Mucosa of rectum (tissue), 2 donors: ENCODE measurements around the gene RHBG.
A peak's percentile ranks its signal among the peaks of the same experiment; 100 is the strongest.
"Not testable (repeated sequence)": the region's sequence is repeated elsewhere in the genome, so short reads cannot be mapped to it uniquely, and the experiment has no call there.

ENCODE experiments used
- H3K27ac ChIP-seq, 2 donors: one replicate each; pipeline ENCODE4 v1.7.0; 2013; ENCODE audit warnings: inconsistent platforms in 2 of 2, low read depth in 2 of 2, low read length in 2 of 2
- H3K27me3 ChIP-seq, 2 donors: one replicate each; pipeline ENCODE4 v1.7.0; 2013; ENCODE audit warnings: low read length in 2 of 2; ENCODE audit not compliant: control insufficient read depth in 2 of 2, insufficient read depth in 2 of 2
- H3K36me3 ChIP-seq, 2 donors: one replicate each; pipeline ENCODE4 v1.7.0; 2013; ENCODE audit warnings: low read length in 2 of 2; ENCODE audit not compliant: control insufficient read depth in 2 of 2, insufficient read depth in 2 of 2
- H3K4me1 ChIP-seq, 2 donors: one replicate each; pipeline ENCODE4 v1.7.0; 2013; ENCODE audit warnings: low read length in 2 of 2, mild to moderate bottlenecking in 1 of 2; ENCODE audit not compliant: control insufficient read depth in 2 of 2, insufficient read depth in 2 of 2
- H3K4me3 ChIP-seq, 2 donors: one replicate each; pipeline ENCODE4 v1.7.0; 2013; ENCODE audit warnings: low read length in 2 of 2
- H3K9ac ChIP-seq, 2 donors: one replicate each; pipeline ENCODE4 v1.7.0; 2013; ENCODE audit warnings: low read length in 2 of 2, low read depth in 1 of 2, mild to moderate bottlenecking in 1 of 2
- H3K9me3 ChIP-seq, 2 donors: one replicate each; pipeline ENCODE4 v1.7.0; 2013; ENCODE audit warnings: low read length in 2 of 2; ENCODE audit not compliant: control insufficient read depth in 2 of 2
- donor health status: healthy.
- donor health status: Normal muscosa, but diverticular disease.

The RHBG gene

GRCh38 chr1:156368889-156369684, at the start of gene RHBG:
Gene RHBG (plus strand): TSS chr1:156369211. CDS start chr1:156369250, 39 bp downstream.
- Histone ChIP-seq H3K27ac (no peak within 1 kb of the TSS), H3K9ac (peak within 1 kb of the TSS; percentile 44 to 52), H3K4me3 (peak within 1 kb of the TSS; percentile 65 to 71)

GRCh38 chr1:156319664-156320063, 49.3 kb upstream of the RHBG start:
- Histone ChIP-seq H3K9ac (no peak overlapping the region), H3K4me1 (no peaks in the 10 kb centered on the region), H3K27ac (no peak overlapping the region), H3K36me3 (peaks cover 57 to 73% of the 10 kb centered on the region in 2 donors), H3K27me3 (no peaks in the 10 kb centered on the region), H3K4me3 (no peak overlapping the region), H3K9me3 (no peaks in the 10 kb centered on the region)

More at GRCh38 chr1:156368889-156369684, at the start of gene RHBG:
- peaks cover 0 to 4% of the 10 kb centered on the region in 2 donors for H3K4me1 ChIP-seq
- no peaks in the 10 kb centered on the region for H3K36me3 ChIP-seq
- peaks cover 18 to 26% of the 10 kb centered on the region in 2 donors for H3K27me3 ChIP-seq
- H3K9me3 ChIP-seq = no peaks in the 10 kb centered on the region

- Histone ChIP-seq H3K9ac (no peak overlapping the region), H3K4me3 (no peak overlapping the region), H3K4me1 (no peaks in the 10 kb centered on the region), H3K27me3 (no peaks in the 10 kb centered on the region), H3K27ac (no peak overlapping the region), H3K9me3 (no peaks in the 10 kb centered on the region), H3K36me3 (peaks cover 56 to 72% of the 10 kb centered on the region in 2 donors)
Measured at GRCh38 chr1:156320560-156320959, 48.5 kb upstream of the RHBG start.

GRCh38 chr1:156323179-156323578, 45.8 kb upstream of the RHBG start:
- H3K36me3 ChIP-seq = peaks cover 38 to 52% of the 10 kb centered on the region in 2 donors
- H3K9ac ChIP-seq, H3K4me3 ChIP-seq, H3K27ac ChIP-seq, H3K27me3 ChIP-seq, H3K9me3 ChIP-seq, H3K4me1 ChIP-seq: not testable (repeated sequence)

GRCh38 chr1:156336242-156336641, 32.8 kb upstream of the RHBG start:
- H3K36me3 ChIP-seq = peaks cover 28 to 35% of the 10 kb centered on the region in 2 donors
- H3K4me1 ChIP-seq = peaks cover 9 to 13% of the 10 kb centered on the region in 2 donors
- H3K4me3 ChIP-seq = peak overlapping the region in 1 of 2 donors; percentile 17
- peak overlapping the region in 1 of 2 donors; percentile 15 for H3K9ac ChIP-seq
- no peaks in the 10 kb centered on the region for H3K27me3 ChIP-seq
- no peak overlapping the region for H3K27ac ChIP-seq
- H3K9me3 ChIP-seq = no peaks in the 10 kb centered on the region

GRCh38 chr1:156337052-156337887, 31.7 kb upstream of the RHBG start:
- peak overlapping the region; percentile 44 to 88 for H3K9ac ChIP-seq
- H3K27me3 ChIP-seq = no peaks in the 10 kb centered on the region
- H3K4me3 ChIP-seq = peak overlapping the region; percentile 97 to 99
- peaks cover 27 to 28% of the 10 kb centered on the region in 2 donors for H3K36me3 ChIP-seq
- no peaks in the 10 kb centered on the region for H3K9me3 ChIP-seq
- H3K4me1 ChIP-seq = peaks cover 9 to 13% of the 10 kb centered on the region in 2 donors
- H3K27ac ChIP-seq = peak overlapping the region; percentile 1 to 75

- Histone ChIP-seq H3K4me3 (peak overlapping the region; percentile 97 to 99), H3K4me1 (peaks cover 9 to 13% of the 10 kb centered on the region in 2 donors), H3K27ac (peak overlapping the region; percentile 1 to 75), H3K36me3 (peaks cover 23% of the 10 kb centered on the region in 2 donors), H3K9me3 (no peaks in the 10 kb centered on the region), H3K9ac (peak overlapping the region; percentile 44 to 88), H3K27me3 (no peaks in the 10 kb centered on the region)
Measured at GRCh38 chr1:156337888-156338179, 31.2 kb upstream of the RHBG start.

- no peaks in the 10 kb centered on the region for H3K9me3 ChIP-seq
Measured at GRCh38 chr1:156338180-156338976, 30.6 kb upstream of the RHBG start, which contains the start of the genes CCT3 and TSACC. Gene CCT3 (minus strand): TSS chr1:156338292. CDS start chr1:156338184, 108 bp downstream. Gene TSACC (plus strand): TSS chr1:156338526. CDS start chr1:156339758, 1,232 bp downstream.

GRCh38 chr1:156342166-156342955, 26.6 kb upstream of the RHBG start:
- Histone ChIP-seq H3K9me3 (no peaks in the 10 kb centered on the region), H3K27me3 (no peaks in the 10 kb centered on the region), H3K4me1 (peaks cover 2% of the 10 kb centered on the region in 2 donors), H3K4me3 (no peak overlapping the region), H3K36me3 (no peaks in the 10 kb centered on the region), H3K27ac (no peak overlapping the region), H3K9ac (no peak overlapping the region)

More at GRCh38 chr1:156338180-156338976, 30.6 kb upstream of the RHBG start, which contains the start of the genes CCT3 and TSACC:
- Histone ChIP-seq H3K9ac (peak within 1 kb of the TSS; percentile 74 to 88), H3K36me3 (peaks cover 18 to 19% of the 10 kb centered on the region in 2 donors), H3K27ac (peak within 1 kb of the TSS; percentile 79 to 86), H3K4me3 (peak within 1 kb of the TSS; percentile 97 to 99), H3K4me1 (peaks cover 9 to 13% of the 10 kb centered on the region in 2 donors), H3K27me3 (no peaks in the 10 kb centered on the region)
